HG02588 (cell line): ENCODE results near the gene ARHGEF1.

Experiments used
- ATAC-seq: cut with Tn5 transposase; IDR thresholded peaks from one replicate; pipeline ENCODE4 v1.9.1; 2021; ENCODE audit warnings: mild to moderate bottlenecking, moderate library complexity; ENCODE audit not compliant: unreplicated experiment

ARHGEF1 gene

GRCh38 chr19:41947091-41947490 is 64.1 kb downstream of the ARHGEF1 start:
- ATAC-seq: no peak

GRCh38 chr19:41951686-41952172 is 68.7 kb downstream of the ARHGEF1 start:
- ATAC-seq: no peak

- no peak for ATAC-seq
These were observed 72.5 kb downstream of the ARHGEF1 start for GRCh38 chr19:41955521-41955920.

DNA sequence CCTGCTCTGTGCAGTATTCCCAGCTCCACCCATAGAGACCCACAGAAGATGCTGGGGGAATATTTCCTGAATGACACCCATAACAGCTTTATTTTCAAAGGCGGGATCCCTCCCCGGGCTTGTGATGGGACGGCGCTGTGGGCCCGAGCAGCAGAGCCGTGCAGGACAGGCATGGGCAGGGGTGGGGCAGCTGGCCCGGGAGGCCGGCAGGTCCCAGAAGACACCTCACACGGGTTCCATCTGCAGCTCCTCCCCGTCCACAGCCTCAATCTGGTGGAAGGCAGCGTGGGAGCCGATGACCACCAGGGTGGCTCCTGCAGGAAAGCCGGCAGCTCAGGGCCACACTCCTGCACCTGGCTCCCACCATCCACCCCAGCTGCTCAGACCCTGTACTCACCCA is 73.6 kb downstream of the ARHGEF1 start:
- no peak for ATAC-seq
